Gastrocnemius medialis (tissue), 4 donors: ENCODE results near the gene TRIM23.

ENCODE experiments used
- CTCF ChIP-seq, 5 experiments: fragments of 450-650 bp in 3 of 5; fragments of 200-600 bp in 2 of 5; sonication (generic) in 2 of 5; IDR thresholded peaks in 4 of 5; conservative IDR thresholded peaks in 1 of 5; 1 replicate in 4 of 5; 2 replicates in 1 of 5; pipeline ENCODE4 v1.5.1; 2016 to 2019; ENCODE audit warnings: antibody characterized with exemption in 5 of 5, mild to moderate bottlenecking in 3 of 5, moderate library complexity in 3 of 5
- POLR2A ChIP-seq, 2 donors: fragments of 450-650 bp; IDR thresholded peaks; one replicate each; pipeline ENCODE4 v1.6.1; 2017; ENCODE audit warnings: antibody characterized with exemption in 2 of 2, mild to moderate bottlenecking in 2 of 2, moderate library complexity in 2 of 2

GRCh38 chr5:65647941-65648340 is 23.8 kb upstream of the TRIM23 start:
- no peak for TF ChIP-seq CTCF (IDR thresholded peaks at IDR 0.05 in 4 of 5, conservative IDR thresholded peaks at IDR 0.05 in 1 of 5)
- no peak for TF ChIP-seq POLR2A (IDR thresholded peaks at IDR 0.05)
